T-cell (primary cell): ENCODE data around the gene TRIP10. TPM values are rescaled to one million over a fixed set of nuclear protein-coding genes. Genes with fewer than 3 reads are reported as not detected.

Experiments
- ATAC-seq, 4 experiments: fragments of 200-7000 bp in 3 of 4; fragments of 150-1000 bp in 1 of 4; cut with Tn5 transposase; replicated peaks in 1 of 4; 1 replicate in 3 of 4; 2 replicates in 1 of 4; pipeline ENCODE4 v1.10.0; 2021; ENCODE audit warnings: moderate library complexity in 3 of 4, mild to moderate bottlenecking in 2 of 4, moderate number of reproducible peaks in 1 of 4
- CTCF ChIA-PET, 2 donors: fragments of 300-600 bp; sonication (Branson Sonifier 250); formaldehyde crosslinking; loops; one replicate each; lab custom pipeline; 2022; ENCODE audit warnings: antibody characterized with exemption in 2 of 2; lab: Charles Lee
- POLR2A ChIA-PET, 2 donors: fragments of 300-600 bp; sonication (Branson Sonifier 250); formaldehyde crosslinking; loops; one replicate each; lab custom pipeline; 2022; ENCODE audit warnings: antibody characterized with exemption in 2 of 2; lab: Charles Lee
- DNase-seq, 35 experiments: peaks; one replicate each; pipeline versions ENCODE4 v3.0.0 to v3.0.0-alpha.2; 2013 to 2023
- H3K27ac ChIP-seq: one replicate; pipeline ENCODE4 v1.5.1; 2013; ENCODE audit warnings: low read length
- H3K27me3 ChIP-seq, 2 experiments: replicated peaks in 1 of 2; 1 replicate in 1 of 2; 2 replicates in 1 of 2; pipeline versions ENCODE4 v1.6.1 to v1.7.0; 2013; ENCODE audit warnings: low read length in 1 of 2, mixed read lengths in 1 of 2; ENCODE audit not compliant: control insufficient read depth in 2 of 2, insufficient read depth in 2 of 2; ENCODE audit errors: extremely low read depth in 1 of 2
- H3K36me3 ChIP-seq, 2 donors: 1 replicate in 1 of 2; 2 replicates in 1 of 2; pipeline versions ENCODE4 v1.6.1 to v1.7.0; 2013; ENCODE audit warnings: low read length in 1 of 2; ENCODE audit not compliant: control insufficient read depth in 2 of 2, insufficient read depth in 1 of 2; ENCODE audit errors: extremely low read depth in 1 of 2
- H3K4me1 ChIP-seq, 2 experiments: 1 replicate in 1 of 2; 2 replicates in 1 of 2; pipeline versions ENCODE4 v1.6.1 to v1.7.0; 2013; ENCODE audit warnings: low read length in 2 of 2, mixed read lengths in 1 of 2; ENCODE audit not compliant: insufficient read depth in 2 of 2, control insufficient read depth in 1 of 2; ENCODE audit errors: extremely low read depth in 1 of 2
- H3K4me3 ChIP-seq, 2 donors: 1 replicate in 1 of 2; 2 replicates in 1 of 2; pipeline versions ENCODE4 v1.5.1 to v1.7.0; 2013; ENCODE audit warnings: mild to moderate bottlenecking in 2 of 2, low read length in 1 of 2, moderate library complexity in 1 of 2; ENCODE audit not compliant: control insufficient read depth in 1 of 2; ENCODE audit errors: extremely low read depth in 1 of 2
- H3K9me3 ChIP-seq: 2 replicates; pipeline ENCODE4 v1.7.0; 2013
- H3K27ac Mint-ChIP-seq, 2 donors: one replicate each; pipeline ENCODE4 v1.8.0; 2020 to 2021; ENCODE audit warnings: mild to moderate bottlenecking in 2 of 2, mixed read lengths in 2 of 2
- H3K27me3 Mint-ChIP-seq, 2 donors: one replicate each; pipeline ENCODE4 v1.8.0; 2021 to 2022; ENCODE audit warnings: mixed read lengths in 2 of 2
- H3K36me3 Mint-ChIP-seq: one replicate; pipeline ENCODE4 v1.8.0; 2021; ENCODE audit warnings: mixed read lengths
- H3K4me1 Mint-ChIP-seq, 3 donors: one replicate each; pipeline ENCODE4 v1.8.0; 2020 to 2022; ENCODE audit warnings: mixed read lengths in 3 of 3, mild to moderate bottlenecking in 1 of 3
- H3K4me3 Mint-ChIP-seq, 3 donors: one replicate each; pipeline ENCODE4 v1.8.0; 2020 to 2022; ENCODE audit warnings: mild to moderate bottlenecking in 3 of 3, mixed read lengths in 3 of 3, moderate library complexity in 3 of 3
- H3K9me3 Mint-ChIP-seq, 3 donors: one replicate each; pipeline ENCODE4 v1.8.0; 2020 to 2022; ENCODE audit warnings: mixed read lengths in 3 of 3
- WGBS: methylation state at CpG from one replicate; pipeline ENCODE4 v1.1.5; 2013; ENCODE audit warnings: missing lambda C conversion rate; ENCODE audit not compliant: insufficient coverage; 5-methylcytosine and 5-hydroxymethylcytosine counted together
- total RNA-seq, 35 experiments: library from RNA in 6 of 35; stranded (reverse) in 6 of 35; fragments of 120-200 nt in 1 of 35; gene quantifications; one replicate each; pipeline versions ENCODE4 v1.2.1 to v1.2.4 and lab custom pipeline; 2013 to 2026

The TRIP10 gene
- total RNA-seq, 5 donors from 2014 or later (not counting 1 experiment from before 2014, with no cell fraction given) = 2.6 to 8.7 (median 7.3) TPM

DNA sequence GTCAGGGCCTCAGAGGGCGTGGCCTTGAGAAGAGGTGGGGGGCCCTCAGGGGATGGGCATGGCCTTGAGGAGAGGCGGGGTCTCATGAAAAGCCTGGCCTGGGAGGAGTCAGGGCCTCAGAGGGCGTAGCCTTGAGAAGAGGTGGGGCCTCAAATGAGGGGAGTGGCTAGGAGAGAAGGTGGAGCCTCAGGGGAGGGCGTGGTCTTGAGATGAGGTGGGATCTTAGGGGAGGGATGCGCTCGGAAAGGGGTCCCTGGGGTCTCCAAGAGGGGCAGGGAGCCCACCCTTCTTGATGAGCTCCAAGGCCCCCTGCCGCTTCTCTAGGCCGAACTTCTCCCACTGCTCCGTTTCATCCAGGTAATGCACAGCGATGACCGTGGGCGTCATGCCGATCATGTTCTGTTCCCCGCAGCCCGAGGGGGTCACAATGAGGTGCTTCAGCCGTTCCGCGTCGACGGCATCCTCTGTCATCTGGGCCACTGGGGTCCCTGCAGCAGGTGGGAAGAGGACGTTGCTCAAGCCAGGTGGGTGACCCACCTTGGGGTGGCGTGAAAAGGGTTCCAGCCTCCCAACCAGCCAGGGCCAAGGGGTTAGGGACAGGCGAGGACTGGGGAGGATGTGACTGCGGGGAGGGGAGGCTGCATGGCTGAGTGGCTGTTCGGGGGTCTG, 45.2 kb upstream of the TRIP10 start:
- Mint-ChIP-seq H3K4me1 (peaks cover 0 to 6% (median 0%) of the 10 kb centered on the region in 3 donors), H3K27me3 (no peaks in the 10 kb centered on the region), H3K27ac (no peak overlapping the region), H3K9me3 (no peaks in the 10 kb centered on the region), H3K4me3 (no peak overlapping the region), H3K36me3 (no peaks in the 10 kb centered on the region)
- H3K27ac ChIP-seq = no peak overlapping the region
- DNase-seq = no peak
- H3K9me3 ChIP-seq = no peaks in the 10 kb centered on the region
- ChIA-PET POLR2A (no interaction called here), CTCF (interaction anchor here in 1 of 2 donors (0.7 kb wide), 1 partner anchor 203 kb away, joined by 5 read pairs; no protein-coding TSS in a partner anchor)
- no peak for ATAC-seq
- peaks cover 0 to 2% of the 10 kb centered on the region in 2 experiments for H3K4me1 ChIP-seq
- H3K4me3 ChIP-seq = no peak overlapping the region
- H3K36me3 ChIP-seq = no peaks in the 10 kb centered on the region
- WGBS = 95% methylated on average over 20 of the region's 25 CpGs
- H3K27me3 ChIP-seq = peaks cover 0 to 8% of the 10 kb centered on the region in 2 experiments

DNA sequence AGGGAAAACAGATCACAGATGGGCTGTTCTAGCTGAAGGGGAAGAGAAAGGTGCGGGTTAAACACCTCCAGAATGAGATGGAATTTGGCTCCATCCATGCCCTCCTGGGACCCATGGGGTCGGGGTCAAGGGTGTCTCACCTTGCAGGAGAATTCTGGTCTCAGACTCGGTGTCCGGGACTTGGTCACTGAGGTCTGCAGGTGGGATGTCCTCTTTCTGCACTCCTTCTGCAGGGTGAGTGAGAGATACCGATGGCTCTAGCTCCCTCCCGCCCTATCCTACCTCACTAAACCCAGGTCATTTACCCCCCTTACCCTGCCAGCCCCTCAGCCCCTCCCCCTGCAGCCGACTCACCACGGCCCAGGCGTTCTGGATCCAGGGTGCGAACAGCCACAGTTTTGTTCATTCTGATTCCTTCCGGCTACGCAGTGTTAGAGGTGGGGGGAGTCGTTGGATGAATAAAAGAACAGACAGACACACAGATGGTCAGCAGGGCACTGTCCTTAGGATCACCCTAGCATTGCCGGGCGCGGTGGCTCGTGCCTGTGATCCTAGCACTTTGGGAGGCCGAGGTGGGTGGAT, 43.1 kb upstream of the TRIP10 start:
- DNase-seq (no peak), ATAC-seq (no peak)
- no peaks in the 10 kb centered on the region for H3K36me3 ChIP-seq
- H3K27me3 ChIP-seq = peaks cover 0 to 8% of the 10 kb centered on the region in 2 experiments
- POLR2A ChIA-PET = interaction anchor here in 1 of 2 donors (0.7 kb wide), 1 partner anchor 509 kb away, joined by 3 read pairs; no protein-coding TSS in a partner anchor
- H3K4me3 ChIP-seq = no peak overlapping the region
- peaks cover 0 to 2% of the 10 kb centered on the region in 2 experiments for H3K4me1 ChIP-seq
- H3K9me3 Mint-ChIP-seq = no peaks in the 10 kb centered on the region
- no peak overlapping the region for H3K4me3 Mint-ChIP-seq
- no peak overlapping the region for H3K27ac ChIP-seq
- no peaks in the 10 kb centered on the region for H3K27me3 Mint-ChIP-seq
- no peaks in the 10 kb centered on the region for H3K9me3 ChIP-seq
- WGBS = 77% methylated on average over 7 of the region's 18 CpGs
- no peaks in the 10 kb centered on the region for H3K36me3 Mint-ChIP-seq
- H3K27ac Mint-ChIP-seq = no peak overlapping the region
- H3K4me1 Mint-ChIP-seq = peaks cover 0 to 6% (median 0%) of the 10 kb centered on the region in 3 donors
- CTCF ChIA-PET = interaction anchor here in 1 of 2 donors (0.7 kb wide), 1 partner anchor 258 kb away, joined by 3 read pairs; no protein-coding TSS in a partner anchor

DNA sequence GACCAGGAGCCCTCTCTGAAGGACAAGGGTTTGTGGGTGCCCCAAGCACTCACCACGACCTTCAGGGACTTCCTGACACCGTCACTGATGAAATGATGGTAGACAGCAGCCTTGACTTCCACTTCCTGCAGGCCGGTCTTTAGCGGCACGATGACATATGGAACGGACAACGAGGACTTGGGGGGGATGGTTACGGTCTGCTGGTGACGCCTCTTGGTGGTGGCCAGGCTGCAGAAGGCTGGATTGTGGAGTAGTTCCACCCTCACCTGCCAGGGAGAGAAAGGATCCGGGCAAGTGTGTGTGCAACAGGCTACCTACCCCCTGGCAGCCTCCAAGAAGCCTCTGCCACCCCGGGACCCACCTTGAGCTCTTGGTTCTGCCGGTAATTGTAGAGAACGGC, 42.2 kb upstream of the TRIP10 start:
- peaks cover 0 to 5% (median 0%) of the 10 kb centered on the region in 3 donors for H3K4me1 Mint-ChIP-seq
- DNase-seq = no peak
- Histone ChIP-seq H3K27me3 (peaks cover 0 to 10% of the 10 kb centered on the region in 2 experiments), H3K27ac (no peak overlapping the region), H3K4me3 (no peak overlapping the region), H3K4me1 (peaks cover 0 to 2% of the 10 kb centered on the region in 2 experiments), H3K9me3 (no peaks in the 10 kb centered on the region), H3K36me3 (no peaks in the 10 kb centered on the region)
- H3K27me3 Mint-ChIP-seq = no peaks in the 10 kb centered on the region
- ChIA-PET POLR2A (no interaction called here), CTCF (no interaction called here)
- no peaks in the 10 kb centered on the region for H3K36me3 Mint-ChIP-seq
- no peak overlapping the region for H3K27ac Mint-ChIP-seq
- WGBS = 61% methylated on average over 7 of the region's 13 CpGs
- peak in 1 of 4 experiments; percentile 35 for ATAC-seq
- no peak overlapping the region for H3K4me3 Mint-ChIP-seq
- H3K9me3 Mint-ChIP-seq = no peaks in the 10 kb centered on the region

DNA sequence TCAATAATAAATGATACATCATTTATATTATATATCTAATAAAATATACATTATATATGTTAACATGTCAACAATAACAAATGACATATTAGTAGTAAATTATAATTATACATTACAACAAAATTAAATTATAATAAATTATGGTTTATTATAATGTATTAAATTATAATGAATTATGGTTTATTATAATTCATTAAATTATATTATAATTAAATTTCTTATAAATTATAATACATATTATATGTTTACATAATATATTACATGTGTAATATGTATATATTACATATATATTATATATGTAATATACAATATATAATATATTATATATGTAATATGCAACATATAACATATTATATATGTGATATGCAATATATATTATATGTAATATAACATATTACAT, 39.5 kb upstream of the TRIP10 start:
- Mint-ChIP-seq H3K36me3 (no peaks in the 10 kb centered on the region), H3K4me3 (no peak overlapping the region)
- no peak for ATAC-seq

DNA sequence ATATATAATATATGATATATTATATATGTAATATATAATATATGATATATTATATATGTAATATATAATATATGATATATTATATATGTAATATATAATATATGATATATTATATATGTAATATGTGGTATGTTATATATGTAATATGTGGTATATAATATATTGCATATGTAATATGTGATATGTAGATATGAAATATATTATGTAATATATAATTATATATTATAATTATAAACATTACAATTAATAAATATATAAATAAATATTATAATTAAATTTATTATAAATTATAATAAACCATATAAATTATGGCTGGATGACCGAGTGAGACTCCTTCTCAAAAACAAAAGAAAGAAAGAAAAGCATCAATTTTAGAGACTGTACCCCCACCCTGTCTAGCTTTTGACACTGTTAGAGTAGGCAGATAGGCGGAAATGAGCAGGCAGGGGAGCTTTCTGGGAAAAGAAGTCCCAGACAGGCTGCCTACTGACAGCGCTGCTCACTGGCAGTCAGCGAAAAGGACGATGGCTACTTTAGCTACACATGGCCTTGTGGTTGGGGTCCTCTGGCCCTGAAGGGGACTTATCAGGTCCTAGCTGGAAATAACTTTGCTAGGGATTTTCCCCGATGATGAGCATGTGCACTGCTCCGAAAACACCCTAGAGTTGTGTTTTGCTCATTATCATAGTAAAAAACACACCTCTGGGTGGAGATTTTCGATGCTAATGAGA, 38.7 kb upstream of the TRIP10 start:
- no peaks in the 10 kb centered on the region for H3K36me3 Mint-ChIP-seq
- ChIA-PET POLR2A (no interaction called here), CTCF (no interaction called here)
- Histone ChIP-seq H3K4me3 (no peak overlapping the region), H3K36me3 (no peaks in the 10 kb centered on the region), H3K4me1 (no peaks in the 10 kb centered on the region), H3K9me3 (no peaks in the 10 kb centered on the region), H3K27ac (no peak overlapping the region), H3K27me3 (peaks cover 0 to 4% of the 10 kb centered on the region in 2 experiments)
- no peak overlapping the region for H3K4me3 Mint-ChIP-seq
- no peaks in the 10 kb centered on the region for H3K9me3 Mint-ChIP-seq
- no peak for ATAC-seq
- no peak overlapping the region for H3K27ac Mint-ChIP-seq
- H3K4me1 Mint-ChIP-seq = peaks cover 0 to 4% (median 0%) of the 10 kb centered on the region in 3 donors
- 82% methylated on average over 3 of the region's 8 CpGs for WGBS
- no peak for DNase-seq
- H3K27me3 Mint-ChIP-seq = no peaks in the 10 kb centered on the region

More for the DNA sequence above, 39.5 kb upstream of the TRIP10 start:
- Histone ChIP-seq H3K9me3 (no peaks in the 10 kb centered on the region), H3K27me3 (peaks cover 0 to 4% of the 10 kb centered on the region in 2 experiments), H3K4me3 (no peak overlapping the region), H3K36me3 (no peaks in the 10 kb centered on the region), H3K4me1 (no peaks in the 10 kb centered on the region), H3K27ac (no peak overlapping the region)
- H3K9me3 Mint-ChIP-seq = no peaks in the 10 kb centered on the region
- ChIA-PET POLR2A (no interaction called here), CTCF (no interaction called here)
- no peak overlapping the region for H3K27ac Mint-ChIP-seq
- no peak for DNase-seq
- H3K4me1 Mint-ChIP-seq = peaks cover 0 to 4% (median 0%) of the 10 kb centered on the region in 3 donors
- H3K27me3 Mint-ChIP-seq = no peaks in the 10 kb centered on the region

DNA sequence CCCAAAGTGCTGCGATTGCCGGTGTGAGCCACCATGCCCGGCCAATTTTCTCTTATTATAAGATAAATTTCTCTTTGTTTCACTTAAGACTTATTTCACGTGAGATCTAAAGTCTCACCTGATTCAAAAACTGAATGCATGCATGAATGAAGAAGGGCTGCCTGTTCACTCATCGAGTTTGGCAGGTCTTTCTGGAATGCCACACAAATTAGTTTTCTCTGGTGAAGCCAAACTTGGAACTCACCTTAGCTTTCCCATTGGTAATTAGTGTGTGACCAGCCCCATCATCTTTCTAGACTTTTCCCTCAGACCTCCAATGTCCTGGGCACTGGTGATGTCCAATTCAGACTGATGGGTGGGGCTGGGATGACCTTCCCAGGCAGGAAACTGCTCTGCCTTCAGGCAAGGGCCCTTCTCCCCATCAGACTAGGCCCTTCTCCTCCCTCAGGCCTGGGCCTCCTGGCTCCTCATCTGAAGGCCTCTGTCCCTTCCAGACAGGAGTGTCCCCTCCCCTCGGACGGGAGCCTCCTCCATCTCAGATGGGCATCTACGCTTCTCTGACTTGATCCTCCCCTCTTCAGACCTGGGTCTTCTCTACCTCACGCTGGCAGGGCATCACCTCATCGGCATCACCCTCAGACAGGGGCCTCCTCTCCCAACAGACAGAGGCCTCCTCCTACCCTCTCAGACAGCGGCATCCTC, 33.4 kb upstream of the TRIP10 start:
- Histone ChIP-seq H3K36me3 (no peaks in the 10 kb centered on the region), H3K4me3 (no peak overlapping the region), H3K9me3 (no peaks in the 10 kb centered on the region), H3K27ac (no peak overlapping the region), H3K4me1 (peaks cover 0 to 7% of the 10 kb centered on the region in 2 experiments), H3K27me3 (peaks cover 0 to 50% of the 10 kb centered on the region in 2 experiments)
- DNase-seq (no peak), ATAC-seq (no peak)
- no peaks in the 10 kb centered on the region for H3K36me3 Mint-ChIP-seq
- POLR2A ChIA-PET = no interaction called here
- H3K9me3 Mint-ChIP-seq = no peaks in the 10 kb centered on the region
- H3K27me3 Mint-ChIP-seq = peaks cover 30% of the 10 kb centered on the region in 2 donors
- H3K4me3 Mint-ChIP-seq = no peak overlapping the region
- peaks cover 9 to 12% (median 10%) of the 10 kb centered on the region in 3 donors for H3K4me1 Mint-ChIP-seq
- no peak overlapping the region for H3K27ac Mint-ChIP-seq
- CTCF ChIA-PET = no interaction called here
- whole genome bisulfite sequencing = 93% methylated on average over 5 of the region's 11 CpGs
